CD4-positive, alpha-beta T cell treated with Interleukin-4 for 1 hour (primary cell): ENCODE data around the gene ITCH.
A peak's percentile ranks its signal among the peaks of the same experiment; 100 is the strongest.
"Not testable (repeated sequence)": the region's sequence is repeated elsewhere in the genome, so short reads cannot be mapped to it uniquely, and the experiment has no call there.

Experiments used
- DNase-seq, 2 donors: peaks; one replicate each; pipeline ENCODE4 v3.0.0-alpha.2; 2020 to 2022

The ITCH gene

GRCh38 chr20:34344238-34344637 is 18.8 kb upstream of the ITCH start:
- DNase-seq, result no peak

GRCh38 chr20:34345402-34345736 is 17.7 kb upstream of the ITCH start:
- no peak for DNase-seq

DNA sequence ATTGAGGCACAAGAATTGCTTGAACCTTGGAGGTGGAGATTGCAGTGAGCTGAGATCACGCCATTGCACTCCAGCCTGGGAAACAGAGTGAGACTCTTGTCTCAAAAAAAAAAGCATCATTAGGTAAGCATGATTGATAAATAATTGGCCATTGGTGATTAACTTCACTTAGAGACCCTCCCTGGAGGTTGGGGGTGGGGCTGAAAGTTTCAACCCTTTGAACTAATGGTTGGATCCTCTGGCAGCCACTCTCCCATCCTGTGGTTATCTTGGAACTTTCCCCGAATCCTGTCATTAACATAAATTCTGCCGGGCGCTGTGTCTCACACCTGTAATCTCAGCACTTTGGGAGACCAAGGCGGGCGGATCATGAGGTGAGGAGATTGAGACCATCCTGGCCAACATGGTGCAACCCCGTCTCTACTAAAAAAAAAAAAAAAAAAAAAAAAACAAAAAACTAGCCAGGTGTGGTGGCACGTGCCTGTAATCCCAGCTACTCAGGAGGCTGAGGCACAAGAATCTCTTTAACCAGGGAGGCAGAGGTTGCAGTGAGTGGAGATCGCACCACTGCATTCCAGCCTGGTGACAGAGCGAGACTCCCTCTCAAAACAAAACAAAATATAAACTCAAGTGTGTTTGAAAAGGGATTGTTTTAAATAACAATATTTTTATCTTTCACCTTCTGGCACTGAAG is 17.1 kb upstream of the ITCH start:
- not testable (repeated sequence) for DNase-seq

DNA sequence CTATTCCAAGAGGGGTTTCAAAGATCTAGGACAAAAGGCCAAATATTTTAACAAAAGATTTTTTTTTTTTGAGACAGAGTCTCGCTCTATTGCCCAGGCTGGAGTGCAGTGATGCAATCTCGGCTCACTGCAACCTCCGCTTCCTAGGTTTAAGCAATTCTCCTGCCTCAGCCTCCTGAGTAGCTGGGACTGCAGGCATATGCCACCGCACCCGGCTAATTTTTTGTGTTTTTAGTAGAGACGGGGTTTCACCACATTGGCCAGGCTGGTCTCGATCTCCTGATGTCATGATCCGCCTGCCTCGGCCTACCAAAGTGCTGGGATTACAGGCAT is 16.6 kb upstream of the ITCH start:
- not testable (repeated sequence) for DNase-seq

DNA sequence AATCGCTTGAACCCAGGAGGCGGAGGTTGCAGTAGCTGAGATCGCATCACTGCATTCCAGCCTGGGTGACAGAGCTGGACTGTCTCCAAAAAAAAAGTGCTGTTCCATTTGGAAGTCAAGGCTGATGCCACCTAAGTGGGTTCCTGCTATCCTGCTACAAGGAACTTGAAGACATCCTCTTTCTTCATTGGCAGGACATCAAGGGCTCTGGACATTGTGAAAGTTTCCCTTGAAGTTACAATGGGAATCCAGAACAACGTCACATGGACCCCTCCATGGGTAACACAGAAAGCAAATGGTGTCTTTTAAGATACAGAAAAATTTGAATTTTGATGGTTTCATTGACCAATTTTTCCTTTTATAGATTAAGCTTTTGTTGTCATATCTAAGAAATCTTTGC is 15.5 kb upstream of the ITCH start:
- DNase-seq, result no peak

DNA sequence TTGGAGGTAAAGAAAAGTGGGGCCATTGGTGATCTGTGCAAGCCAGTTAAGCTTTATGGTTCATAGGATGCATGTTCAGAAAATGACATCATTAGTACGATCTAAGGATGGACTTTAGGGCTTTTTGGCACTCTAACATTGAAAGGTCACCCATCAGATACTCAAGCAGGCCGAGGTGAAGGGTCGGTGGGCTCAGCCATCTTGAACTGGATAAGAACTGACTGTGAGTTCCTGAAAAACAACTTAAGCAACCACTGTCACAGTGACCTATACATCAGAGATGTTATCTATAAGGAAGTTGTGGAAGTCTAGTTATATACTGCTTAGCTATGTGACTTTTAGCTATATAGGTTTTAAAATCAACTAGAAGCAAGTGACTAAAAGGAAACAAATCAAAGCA is 13.0 kb upstream of the ITCH start:
- DNase-seq, result no peak

DNA sequence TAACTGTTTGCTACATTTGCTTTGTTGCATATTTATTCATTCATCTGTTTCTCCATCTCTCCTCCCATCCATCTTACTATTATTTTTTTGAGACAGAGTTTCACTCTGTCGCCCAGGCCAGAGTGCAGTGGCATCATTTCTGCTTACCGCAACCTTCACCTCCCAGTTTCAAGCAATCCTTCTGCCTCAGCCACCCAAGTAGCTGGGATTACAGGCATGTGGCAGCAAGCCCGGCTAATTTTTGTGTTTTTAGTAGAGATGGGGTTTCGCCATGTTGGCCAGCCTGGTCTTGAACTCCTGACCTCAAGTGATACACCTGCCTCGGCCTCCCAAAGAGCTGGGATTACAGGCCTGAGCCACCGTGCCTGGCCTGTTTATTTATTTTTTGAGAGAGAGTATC is 9.6 kb upstream of the ITCH start:
- DNase-seq, result not testable (repeated sequence)

DNA sequence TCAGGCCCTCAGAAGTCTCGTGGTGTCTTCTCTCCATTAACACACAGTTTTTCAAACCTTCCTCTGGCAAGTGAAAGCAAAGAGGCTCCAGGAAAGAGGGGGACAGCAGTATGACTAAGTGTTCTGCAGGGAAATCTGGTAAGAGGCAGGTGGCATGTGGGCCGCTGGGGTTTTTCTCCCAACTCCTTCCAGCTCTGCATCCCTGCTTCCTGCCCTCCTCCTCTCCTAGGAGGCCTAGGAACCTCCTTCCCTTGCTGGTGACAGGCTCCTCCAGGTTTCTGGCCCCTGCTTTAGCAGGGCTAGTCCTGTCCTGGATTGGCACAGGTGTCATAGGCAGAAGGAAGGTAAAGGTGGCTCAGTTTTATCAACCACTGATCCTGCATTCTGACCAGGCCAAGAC is 7.6 kb upstream of the ITCH start:
- no peak for DNase-seq

- DNase-seq, result not testable (repeated sequence)
Measured at GRCh38 chr20:34359729-34360128, 3.3 kb upstream of the ITCH start.

GRCh38 chr20:34362502-34363061 is 491 bp upstream of the ITCH start:
- no peak for DNase-seq

DNA sequence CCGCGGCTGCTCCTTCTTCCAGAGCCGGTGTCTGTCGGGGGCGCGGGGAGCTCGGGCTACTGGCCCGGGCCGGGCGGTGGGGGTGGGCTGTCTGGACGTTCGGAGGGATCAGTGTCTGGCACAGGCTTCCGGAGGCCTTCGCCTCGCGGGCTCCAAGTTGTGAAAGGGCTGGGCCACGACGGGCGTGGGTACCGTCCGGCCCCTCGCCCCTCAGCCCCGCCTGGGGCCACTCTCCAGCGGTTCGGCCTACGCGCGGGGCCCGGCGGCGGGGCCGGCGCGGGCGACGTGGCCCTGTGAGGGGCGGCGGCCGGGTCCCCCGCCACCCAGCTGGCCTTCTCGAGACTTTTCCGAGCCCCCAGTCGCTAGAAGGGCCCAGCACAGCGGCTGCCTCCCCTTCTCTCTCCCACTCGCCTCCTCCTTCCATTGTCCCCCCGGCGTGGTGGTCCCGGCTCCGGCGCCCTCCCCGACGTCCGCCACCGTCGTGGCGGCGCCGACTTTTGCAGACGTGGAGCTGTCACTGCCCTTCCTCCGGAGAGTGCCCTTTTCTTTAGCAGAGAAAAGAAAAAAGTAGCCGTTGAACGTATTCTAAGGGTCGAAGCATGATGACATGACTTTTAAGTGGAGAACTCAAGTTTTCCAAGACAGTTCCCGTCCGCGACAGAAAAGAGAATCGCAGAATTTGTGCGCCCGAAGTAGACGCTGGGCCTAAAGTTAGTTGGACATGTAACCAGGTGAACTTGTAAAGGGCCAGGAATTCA is 571 bp downstream of the ITCH start:
- DNase-seq, result peak in 1 of 2 donors; percentile 8

- no peak for DNase-seq
Measured at GRCh38 chr20:34364223-34364506, 1.1 kb downstream of the ITCH start.

DNA sequence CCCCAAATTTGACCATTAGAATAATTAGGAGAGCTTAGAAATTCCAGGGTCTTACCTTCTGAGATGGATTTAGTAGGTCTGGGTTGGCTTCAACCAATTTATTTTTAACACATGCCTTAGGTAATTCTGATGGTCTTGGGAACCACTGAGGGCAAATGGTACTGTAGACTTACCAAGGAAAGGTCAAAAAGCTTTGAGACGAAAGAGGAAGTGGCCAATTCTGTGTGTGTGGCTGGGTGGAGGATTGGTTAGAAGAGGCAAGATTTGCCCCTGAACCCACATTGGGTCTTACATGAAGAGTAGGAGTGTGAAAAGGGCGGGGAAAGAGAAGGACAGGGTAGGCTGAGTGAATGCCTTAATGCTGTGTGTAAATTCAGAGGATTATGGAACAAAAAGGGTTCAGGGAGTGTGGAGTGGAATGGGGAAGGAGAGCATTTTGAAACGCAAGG is 2.7 kb downstream of the ITCH start:
- DNase-seq, result peak; percentile 36 to 60

GRCh38 chr20:34367155-34367554 is 4.1 kb downstream of the ITCH start:
- DNase-seq, result no peak

DNA sequence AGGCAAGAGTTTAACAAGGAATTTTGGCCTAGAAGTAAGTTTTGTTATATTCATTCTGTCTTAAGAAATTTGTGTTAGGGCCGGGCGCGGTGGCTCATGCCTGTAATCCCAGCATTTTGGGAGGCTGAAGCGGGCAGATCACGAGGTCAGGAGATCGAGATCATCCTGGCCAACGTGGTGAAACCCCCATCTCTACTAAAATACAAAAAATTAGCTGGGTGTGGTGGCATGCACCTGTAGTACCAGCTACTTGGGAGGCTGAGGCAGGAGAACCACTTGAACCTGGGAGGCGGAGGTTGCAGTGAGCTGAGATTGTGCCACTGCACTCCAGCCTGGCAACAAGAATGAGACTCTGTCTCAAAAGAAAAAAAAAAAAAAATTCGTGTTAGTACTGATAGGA is 4.8 kb downstream of the ITCH start:
- not testable (repeated sequence) for DNase-seq

DNA sequence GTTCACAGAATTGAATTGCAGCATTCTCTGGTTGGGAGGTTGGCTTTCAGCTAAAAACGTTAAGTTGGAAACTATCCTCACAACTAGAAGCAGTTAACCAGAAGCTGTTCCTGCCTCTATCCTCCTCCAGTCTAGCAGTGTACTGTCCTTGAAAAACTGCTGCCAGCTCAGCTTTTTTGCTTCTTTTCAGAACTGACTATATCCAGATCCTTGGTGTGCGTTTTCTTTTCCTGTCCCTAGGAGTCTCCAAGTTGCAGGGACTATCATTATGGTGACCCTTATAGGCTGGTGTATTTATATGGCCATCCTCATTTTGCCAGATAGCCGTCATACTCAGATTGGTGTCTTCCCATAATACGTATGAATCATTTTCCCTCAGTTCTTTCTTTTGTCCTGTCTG is 5.5 kb downstream of the ITCH start:
- DNase-seq, result no peak

DNA sequence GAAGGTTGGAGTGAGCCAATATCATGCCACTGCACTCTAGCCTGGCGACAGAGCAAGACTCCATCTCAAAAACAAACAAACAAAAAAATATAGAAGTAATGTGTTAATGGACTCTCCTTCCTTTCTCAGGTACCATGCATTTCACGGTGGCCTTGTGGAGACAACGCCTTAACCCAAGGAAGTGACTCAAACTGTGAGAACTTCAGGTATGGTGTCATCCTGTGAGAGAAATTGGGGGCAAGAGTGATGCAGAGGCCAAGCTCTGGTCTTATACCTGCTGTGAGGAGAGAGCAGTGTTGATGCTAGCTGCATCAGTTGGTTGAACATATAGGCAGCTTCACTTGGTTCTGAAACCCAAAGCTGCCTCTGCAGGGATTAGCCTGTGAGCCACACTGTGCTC is 6.2 kb downstream of the ITCH start:
- DNase-seq, result peak; percentile 23 to 28

DNA sequence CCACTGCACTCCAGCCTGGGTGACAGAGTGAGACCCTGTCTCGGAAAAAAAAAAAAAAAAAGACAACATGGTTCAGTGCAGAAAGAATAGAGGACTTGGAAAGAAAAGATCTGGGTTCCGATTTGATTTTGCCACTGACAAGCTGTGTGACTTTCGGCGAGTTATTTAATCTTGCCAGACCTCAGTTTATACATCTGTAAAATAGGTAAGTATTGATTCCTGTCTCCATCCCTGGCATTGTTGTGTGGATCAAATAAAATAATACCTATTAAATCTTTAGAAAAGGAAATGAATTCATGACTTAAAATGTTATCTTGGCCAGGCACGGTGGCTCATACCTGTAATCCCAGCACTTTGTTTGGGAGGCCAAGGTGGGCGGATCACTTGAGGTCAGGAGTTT is 7.0 kb downstream of the ITCH start:
- DNase-seq, result no peak

DNA sequence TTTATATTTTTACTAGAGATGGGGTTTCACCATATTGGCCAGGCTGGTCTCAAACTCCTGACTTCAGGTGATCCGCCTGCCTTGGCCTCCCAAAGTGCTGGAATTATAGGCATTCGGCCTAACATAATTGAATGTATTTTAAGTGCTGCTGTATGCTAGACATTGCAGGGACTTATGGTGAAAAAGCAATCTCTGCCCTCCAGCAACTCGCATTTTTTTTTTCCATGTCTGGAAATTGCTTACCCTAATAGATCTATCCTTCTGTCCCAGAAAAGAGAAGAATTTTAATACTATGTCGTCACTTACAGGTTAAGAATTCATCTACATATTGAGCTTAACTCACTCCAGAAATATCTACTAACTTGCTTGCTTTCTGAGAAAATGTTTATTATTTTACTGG is 10.4 kb downstream of the ITCH start:
- DNase-seq, result no peak

- no peak for DNase-seq
Measured at GRCh38 chr20:34374209-34374760, 11.2 kb downstream of the ITCH start.

GRCh38 chr20:34375977-34376430 is 12.9 kb downstream of the ITCH start:
- no peak for DNase-seq

DNA sequence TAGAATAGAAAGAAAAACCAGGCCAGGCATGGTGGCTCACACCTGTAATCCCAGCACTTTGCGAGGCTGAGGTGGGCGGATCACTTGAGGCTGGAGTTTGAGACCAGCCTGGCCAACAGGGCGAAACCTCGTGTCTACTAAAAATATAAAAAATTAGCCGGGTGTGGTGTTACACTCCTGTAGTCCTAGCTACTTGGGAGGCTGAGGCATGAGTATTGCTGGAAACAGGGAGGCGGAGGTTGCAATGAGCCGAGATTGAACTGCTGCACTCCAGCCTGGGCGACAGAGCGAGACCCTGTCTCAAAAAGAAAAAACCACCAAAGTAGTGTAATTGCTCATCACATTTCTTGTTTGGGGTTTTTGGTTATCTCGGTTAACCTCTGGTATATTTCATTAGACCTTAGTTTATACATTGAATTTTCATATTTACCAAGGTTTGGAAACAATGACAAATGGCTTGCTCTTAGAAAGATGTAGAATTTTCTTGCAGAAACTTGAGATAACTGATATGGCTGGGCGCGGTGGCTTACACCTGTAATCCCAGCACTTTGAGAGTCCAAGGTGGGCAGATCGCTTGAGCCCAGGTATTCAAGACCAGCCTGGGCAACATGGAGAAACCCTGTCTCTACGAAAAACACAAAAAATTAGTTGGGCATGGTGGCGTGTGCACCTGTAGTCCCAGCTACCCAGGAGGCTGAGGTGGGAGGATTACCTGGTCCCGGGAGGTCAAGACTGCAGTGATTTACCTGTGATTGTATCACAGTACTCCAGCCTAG is 14.2 kb downstream of the ITCH start:
- DNase-seq, result no peak

GRCh38 chr20:34382174-34382573 is 19.1 kb downstream of the ITCH start:
- no peak for DNase-seq
